ENCODE data around the gene CCDC102A. TPM values are rescaled to one million over a fixed set of nuclear protein-coding genes. Genes with fewer than 3 reads are reported as not detected.

Gene CCDC102A
- total RNA-seq, 4 donors from 2014 or later = 1.7 to 10.7 (median 2.5) TPM

DNA sequence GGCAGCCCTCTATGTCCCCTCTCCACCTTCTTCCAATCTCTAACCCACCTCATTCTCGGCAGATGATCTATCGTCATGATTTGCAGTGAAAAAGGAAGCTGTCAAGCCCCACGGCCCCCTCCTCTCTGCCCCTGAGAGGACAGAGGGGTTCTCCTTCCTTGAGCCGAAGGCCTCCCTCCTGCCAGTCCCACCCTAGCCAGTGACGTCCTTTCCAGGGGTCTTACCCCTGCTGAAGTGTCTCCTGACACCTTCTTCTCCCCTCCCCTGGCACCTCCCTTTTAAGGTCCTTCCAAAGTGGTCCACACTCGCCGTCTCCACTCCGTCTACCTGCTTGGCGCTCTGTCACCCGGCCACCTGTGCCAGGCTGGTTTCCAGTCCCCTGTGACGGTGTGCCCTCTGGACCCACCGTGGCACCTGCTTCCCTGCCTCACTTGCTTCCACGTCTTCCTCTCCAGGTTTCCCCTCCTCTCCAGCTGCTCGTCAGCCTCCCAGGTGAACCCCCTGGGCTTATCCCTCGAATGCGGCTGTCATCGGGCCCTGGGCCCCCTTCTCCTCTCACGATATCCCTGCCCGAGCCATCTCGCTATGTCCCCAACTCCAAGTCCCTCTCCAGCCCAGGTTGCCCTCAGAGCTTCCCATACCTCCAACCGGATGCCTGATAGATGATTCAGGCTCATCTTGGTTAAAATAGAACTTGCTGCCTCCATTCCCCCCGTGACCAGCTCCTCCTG is 5.7 kb downstream of the CCDC102A start:
- H3K27ac ChIP-seq = peak overlapping the region; percentile 55 to 75 (median 58)
- H3K27me3 ChIP-seq = no peaks in the 10 kb centered on the region
- H3K9me3 ChIP-seq = no peaks in the 10 kb centered on the region
- TF ChIP-seq CTCF (IDR thresholded peaks at IDR 0.05) = no peak
- no peak for TF ChIP-seq POLR2A (IDR thresholded peaks at IDR 0.05)
- no peak overlapping the region for H3K4me3 ChIP-seq
- peaks cover 0 to 48% (median 16%) of the 10 kb centered on the region in 4 donors for H3K4me1 ChIP-seq
- peak in 1 of 3 donors; percentile 46 for DNase-seq
- H3K36me3 ChIP-seq = no peaks in the 10 kb centered on the region

DNA sequence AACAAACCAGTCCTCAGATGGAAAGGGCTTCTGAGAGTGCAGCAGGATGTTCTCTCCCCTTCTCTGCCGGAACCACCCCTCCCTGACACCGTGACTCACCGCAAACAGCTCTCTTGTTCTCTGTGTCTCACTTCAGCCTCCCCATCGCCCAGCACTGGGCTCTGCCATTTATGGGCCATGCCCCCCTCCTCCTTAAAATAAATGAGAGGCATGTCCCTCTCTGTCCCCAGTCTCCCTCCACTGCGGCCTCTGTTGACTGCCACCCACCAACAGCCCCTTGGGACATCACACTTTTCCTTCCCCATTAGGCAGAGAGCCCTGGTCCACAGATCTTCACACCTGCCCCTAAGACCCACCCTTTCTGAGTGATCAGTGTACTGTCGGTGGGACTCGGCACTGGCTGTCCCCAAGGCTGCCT is 6.3 kb downstream of the CCDC102A start:
- H3K4me3 ChIP-seq = no peak overlapping the region
- peaks cover 0 to 42% (median 16%) of the 10 kb centered on the region in 4 donors for H3K4me1 ChIP-seq
- DNase-seq = peak; percentile 53 to 87 (median 76)

DNA sequence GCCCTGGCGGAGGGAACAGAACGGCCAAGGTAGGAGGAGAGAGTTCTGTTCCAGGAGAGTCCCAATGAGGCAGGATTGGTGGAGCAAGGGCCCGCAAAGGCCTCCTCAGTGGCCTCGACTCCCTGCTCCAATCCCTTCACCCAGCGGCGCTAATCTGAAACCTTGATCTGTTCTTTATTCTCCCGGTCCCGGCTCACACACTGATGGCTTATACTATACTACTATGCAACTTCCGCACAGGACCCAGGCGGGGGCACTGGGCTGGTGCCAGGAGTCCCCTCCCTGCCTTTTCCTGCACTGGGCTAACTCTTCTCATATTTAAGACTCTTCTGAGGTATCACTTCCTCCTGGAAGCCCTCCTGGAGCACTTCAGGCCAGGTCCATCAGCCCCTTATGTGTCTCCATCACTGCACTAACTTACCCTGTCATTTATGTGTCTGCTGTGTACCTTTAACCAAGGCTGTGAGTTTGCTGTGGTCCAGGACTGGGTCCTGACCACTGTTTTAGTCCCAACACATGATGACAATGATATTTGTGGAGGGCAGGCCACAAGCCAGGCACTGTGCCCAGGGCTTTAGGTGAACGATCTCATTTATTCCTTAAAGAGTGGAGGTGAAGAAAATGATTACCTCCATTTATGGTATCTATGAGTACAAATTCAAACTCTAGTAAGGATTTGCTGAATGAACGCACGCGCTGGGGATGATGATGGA is 6.8 kb downstream of the CCDC102A start:
- TF ChIP-seq POLR2A (IDR thresholded peaks at IDR 0.05) = no peak
- TF ChIP-seq CTCF (IDR thresholded peaks at IDR 0.05) = no peak
- Histone ChIP-seq H3K27ac (peak overlapping the region in 3 of 4 donors; percentile 2 to 75 (median 59)), H3K9me3 (no peaks in the 10 kb centered on the region), H3K4me3 (peak overlapping the region in 3 of 4 donors; percentile 21 to 57 (median 54)), H3K4me1 (peaks cover 0 to 38% (median 16%) of the 10 kb centered on the region in 4 donors), H3K36me3 (no peaks in the 10 kb centered on the region), H3K27me3 (no peaks in the 10 kb centered on the region)
- DNase-seq = peak in 2 of 3 donors; percentile 49

More for the DNA sequence above, 6.3 kb downstream of the CCDC102A start:
- H3K9me3 ChIP-seq = no peaks in the 10 kb centered on the region
- H3K36me3 ChIP-seq = no peaks in the 10 kb centered on the region
- no peaks in the 10 kb centered on the region for H3K27me3 ChIP-seq
- TF ChIP-seq CTCF (IDR thresholded peaks at IDR 0.05) (no peak), POLR2A (IDR thresholded peaks at IDR 0.05) (no peak)
- H3K27ac ChIP-seq = peak overlapping the region; percentile 55 to 75 (median 58)

DNA sequence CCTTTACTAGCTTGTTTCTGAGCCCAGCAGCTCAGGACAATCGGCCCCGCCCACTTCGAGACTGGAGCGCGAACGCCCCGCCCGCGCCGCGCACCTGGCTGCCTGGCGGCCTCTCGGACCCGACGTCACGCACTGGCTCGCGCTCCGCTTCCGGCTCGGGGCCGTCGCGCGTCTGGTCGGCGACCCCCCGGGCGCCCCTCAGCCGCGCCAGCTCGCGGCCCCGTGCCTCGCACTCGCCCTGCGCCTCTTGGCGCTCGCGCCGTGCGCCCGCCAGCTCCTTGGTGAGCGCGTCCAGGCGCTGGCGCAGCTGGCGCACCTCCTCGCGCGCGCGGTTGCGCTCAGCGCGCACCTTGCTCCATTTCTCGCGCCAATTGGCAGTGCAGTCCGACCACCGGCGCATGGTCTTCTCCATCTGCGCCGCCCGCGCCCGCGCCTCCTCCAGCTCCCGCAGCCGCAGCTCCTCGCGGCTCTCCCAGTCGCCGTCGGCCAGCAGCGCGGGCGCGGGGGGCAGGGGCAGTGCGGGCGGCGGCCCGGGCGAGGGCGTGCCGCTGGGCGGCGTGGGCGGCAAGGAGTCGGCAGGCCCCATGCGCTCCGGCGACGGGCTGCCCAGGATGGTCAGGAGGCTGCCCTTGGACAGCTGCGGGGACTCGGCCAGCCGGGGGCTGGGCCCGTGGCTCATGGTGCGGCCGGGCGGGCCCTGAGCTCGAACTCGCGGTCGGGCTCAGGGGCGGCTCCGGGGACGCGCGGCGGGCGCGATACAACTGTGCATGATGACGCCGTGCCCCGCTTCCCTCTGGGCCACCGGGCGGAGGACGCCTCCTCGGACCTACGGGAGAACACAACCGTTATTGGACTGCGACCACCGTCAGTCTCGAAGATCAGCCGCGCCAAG is 7.6 kb downstream of the CCDC102A start:
- Histone ChIP-seq H3K4me1 (peaks cover 0 to 33% (median 16%) of the 10 kb centered on the region in 4 donors), H3K27ac (peak overlapping the region; percentile 2 to 75 (median 59)), H3K9me3 (no peaks in the 10 kb centered on the region), H3K4me3 (peak overlapping the region in 3 of 4 donors; percentile 21 to 57 (median 54)), H3K36me3 (no peaks in the 10 kb centered on the region), H3K27me3 (no peaks in the 10 kb centered on the region)
- DNase-seq = peak in 2 of 3 donors; percentile 85 to 89
- TF ChIP-seq CTCF (IDR thresholded peaks at IDR 0.05) (no peak), POLR2A (IDR thresholded peaks at IDR 0.05) (peak in 1 of 2 donors; percentile 30)
